GM19193 (cell line): ENCODE results near the gene SH2B2.

Experiments
- POLR2A ChIP-seq: IDR thresholded peaks from 4 replicates; pipeline ENCODE4 v1.6.1; 2011; ENCODE audit not compliant: insufficient read depth, insufficient read length; ENCODE audit errors: extremely low read depth

SH2B2 gene

DNA sequence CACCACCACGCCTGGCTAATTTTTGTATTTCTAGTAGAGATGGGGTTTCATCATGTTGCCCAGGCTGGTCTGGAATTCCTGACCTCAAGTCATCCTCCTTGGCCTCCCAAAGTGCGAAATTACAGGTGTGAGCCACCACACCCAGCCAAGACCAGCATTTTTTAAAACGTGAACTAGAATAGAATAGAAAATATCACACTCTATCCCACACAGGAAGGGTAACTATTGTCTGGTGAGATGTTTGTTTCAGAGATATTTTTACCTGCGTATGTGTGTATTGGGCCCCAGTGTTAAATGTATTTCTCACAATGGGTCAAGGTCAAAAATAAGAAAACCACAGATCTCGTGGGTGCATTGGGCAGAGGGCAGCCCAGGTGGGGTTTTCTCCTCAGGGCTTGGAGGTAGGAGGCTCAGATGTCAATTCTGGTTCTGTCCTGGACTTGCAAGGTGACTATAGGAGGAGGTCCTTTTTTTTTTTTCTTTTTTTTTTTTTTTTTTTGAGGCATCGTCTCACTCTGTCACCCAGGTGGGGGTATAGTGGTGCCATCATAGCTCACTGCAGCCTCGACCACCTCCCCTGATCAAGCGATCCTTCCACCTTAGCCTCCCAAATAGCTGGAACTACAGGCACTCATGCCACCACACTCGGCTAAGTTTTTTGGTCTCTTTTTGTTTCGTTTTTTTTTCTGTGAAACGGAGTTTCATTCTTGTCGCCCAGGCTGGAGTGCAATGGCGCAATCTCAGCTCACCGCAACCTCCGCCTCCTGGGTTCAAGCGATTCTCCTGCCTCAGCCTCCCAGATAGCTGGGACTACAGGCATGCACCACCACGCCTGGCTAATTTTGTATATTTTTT, 19.0 kb downstream of the SH2B2 start:
- TF ChIP-seq POLR2A, result no peak

DNA sequence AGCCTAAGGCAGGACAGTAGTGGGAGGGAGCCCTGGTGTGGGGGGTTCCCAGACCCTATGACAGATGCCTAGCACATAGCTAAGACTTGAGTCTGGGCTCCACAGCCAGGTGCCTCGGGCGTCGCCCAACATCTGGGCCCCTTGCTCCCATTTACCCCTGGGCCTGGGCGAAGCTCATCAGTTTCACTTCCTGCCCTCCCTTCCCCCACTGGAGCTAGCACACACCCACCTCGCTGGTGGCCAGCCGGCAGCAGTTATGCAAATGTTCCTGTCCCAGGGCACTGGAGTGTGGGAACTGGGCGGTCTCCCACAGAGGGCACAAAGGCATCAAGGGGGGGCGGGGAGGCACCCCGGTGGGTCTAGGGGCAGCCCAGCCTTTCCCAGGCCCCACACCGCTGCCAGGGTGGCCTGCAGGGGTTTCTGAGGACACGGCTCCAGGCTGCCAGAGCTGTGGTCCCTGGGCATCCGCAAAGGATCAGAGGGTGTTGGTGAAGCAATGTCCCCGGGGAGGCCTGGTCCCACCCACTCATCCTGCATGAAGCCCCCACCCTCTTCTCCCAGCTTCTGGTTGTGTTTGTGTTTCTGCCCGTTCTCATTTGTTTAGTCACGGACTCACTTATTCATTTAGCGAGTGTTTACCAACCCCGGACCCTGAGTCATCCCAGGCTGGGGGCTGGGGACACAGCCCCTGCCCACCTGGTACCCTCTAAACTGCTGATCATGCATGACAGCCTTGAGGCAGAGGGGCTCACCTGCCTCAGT, 20.4 kb downstream of the SH2B2 start:
- TF ChIP-seq POLR2A, result peak; percentile 58

DNA sequence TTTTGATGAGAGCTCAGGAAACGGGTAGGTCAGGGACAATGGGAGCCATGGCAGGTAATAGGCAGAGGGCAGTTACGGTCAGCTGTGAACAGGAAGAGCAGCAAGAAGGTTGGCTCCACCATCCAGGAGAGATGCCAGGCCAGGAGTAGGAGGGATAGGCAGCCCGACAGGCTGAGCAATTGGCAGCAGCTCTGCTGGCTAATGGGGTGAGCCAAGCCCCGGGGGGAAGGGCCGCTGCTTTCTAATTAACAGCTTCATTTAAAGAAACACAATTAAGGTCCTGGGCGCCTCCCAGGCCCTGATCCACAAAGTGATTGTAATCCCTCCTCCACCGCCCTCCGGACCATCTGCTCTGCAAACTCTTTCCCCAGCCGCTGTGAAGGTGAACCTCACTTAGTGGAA, 23.7 kb downstream of the SH2B2 start:
- no peak for TF ChIP-seq POLR2A

DNA sequence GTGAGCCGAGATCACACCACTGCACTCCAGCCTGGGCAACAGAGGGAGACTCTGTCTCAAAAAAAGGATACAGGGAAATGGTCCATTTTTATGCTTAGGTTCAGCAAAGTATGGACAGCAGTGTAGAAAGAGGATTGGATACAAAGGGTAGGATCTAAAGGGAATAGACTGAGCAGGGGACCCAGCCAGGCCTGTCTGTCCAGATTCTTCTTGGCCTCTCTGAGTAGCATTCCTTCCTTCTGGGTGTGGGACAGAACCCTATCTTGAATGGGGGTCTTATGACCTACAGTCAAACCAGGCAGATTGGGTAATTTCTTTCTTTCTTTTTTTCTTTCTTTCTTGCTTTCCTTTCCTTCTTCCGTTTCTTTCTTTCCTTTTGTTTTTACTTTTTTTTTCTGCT, 25.6 kb downstream of the SH2B2 start:
- no peak for TF ChIP-seq POLR2A

DNA sequence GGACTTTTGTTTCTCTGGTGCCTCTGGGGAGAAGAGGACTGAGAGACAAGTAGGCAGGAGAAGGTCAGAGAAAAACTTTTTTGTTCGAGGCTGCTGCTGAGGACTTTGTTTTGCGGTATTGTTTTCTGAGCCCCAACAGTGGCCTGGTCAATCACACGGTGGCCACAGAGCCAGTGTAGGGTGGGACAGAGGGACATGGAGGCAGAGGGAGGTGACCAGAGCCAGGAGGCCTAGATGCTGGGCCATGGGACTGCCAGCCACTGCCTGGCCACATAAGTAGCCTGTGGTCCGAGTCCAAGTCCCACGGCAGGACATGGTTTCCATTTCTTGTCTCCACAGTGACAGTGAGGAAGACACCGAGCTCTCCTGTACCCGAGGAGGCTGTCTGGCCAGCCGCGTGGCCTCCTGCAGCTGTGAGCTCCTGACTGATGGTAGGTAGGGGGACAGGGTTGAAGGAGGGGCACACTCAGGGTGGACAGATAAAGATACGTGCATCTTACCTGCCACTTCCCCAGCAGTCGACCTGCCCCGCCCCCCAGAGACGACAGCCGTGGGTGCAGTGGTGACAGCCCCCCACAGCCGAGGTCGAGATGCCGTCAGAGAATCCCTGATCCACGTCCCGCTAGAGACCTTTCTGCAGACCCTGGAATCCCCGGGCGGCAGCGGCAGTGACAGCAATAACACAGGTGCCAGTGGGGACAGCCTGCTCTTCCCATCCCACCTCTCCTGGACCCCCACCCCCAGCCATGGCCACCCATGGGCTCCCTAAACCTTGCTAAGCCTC, 27.5 kb downstream of the SH2B2 start:
- no peak for TF ChIP-seq POLR2A

DNA sequence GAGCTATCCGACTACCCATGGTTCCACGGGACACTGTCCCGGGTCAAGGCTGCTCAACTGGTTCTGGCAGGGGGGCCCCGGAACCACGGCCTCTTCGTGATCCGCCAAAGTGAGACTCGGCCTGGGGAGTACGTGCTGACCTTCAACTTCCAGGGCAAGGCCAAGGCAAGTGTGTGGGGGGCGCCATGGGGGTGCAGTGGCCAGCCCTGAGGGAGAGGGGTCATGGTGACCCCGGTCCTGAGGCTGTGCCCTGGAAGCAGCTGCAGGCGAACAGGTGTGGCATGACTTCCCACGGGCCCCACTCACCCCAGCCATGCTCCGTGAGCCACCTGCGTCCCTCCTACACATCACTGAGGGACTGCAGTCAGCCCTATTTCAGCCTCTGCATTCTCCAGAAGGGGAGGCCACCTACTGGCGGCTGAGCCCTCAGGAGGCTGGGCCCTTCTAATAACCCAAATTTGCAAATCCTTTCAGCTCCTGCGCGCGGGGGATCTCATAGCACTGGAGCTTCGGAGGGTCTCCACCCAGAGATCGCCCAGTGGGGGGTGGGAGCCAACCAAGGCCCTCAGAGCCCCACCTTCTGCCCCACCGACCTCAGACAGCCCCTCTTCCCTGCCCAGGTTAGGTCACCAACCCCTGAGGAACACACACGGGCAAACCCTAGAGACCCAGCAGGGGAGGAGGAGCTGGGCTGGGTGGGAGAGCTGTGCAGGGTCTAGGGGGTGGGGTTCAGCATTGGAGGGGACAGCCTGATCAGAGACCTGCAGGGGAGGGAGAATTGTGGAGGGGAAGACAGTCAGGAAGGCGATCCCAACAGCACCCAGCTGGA, 30.8 kb downstream of the SH2B2 start:
- no peak for TF ChIP-seq POLR2A

DNA sequence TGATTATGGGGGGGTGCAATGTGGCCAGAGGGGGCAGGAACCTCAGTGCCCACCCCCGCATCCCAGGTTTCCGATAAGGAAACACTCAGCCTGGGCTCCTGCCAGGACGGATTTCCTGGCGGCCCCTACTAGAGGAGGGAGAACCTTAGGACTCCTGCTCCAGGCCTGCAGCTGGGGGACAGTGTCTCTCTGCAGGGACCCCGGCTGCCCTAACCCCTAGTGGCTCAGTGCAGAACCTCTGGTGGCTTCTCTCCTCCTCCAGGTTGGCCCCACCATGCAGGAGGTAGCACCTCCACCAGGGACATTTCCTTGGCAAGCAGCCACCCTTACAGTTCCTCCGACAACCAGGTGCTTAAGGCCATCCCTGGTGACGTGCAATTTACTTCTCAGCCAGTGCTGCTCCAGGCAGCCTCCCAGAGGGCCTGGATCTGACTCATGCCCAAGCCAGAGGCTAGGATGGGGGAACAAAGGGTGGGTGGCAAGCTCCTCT, 31.9 kb downstream of the SH2B2 start:
- no peak for TF ChIP-seq POLR2A

DNA sequence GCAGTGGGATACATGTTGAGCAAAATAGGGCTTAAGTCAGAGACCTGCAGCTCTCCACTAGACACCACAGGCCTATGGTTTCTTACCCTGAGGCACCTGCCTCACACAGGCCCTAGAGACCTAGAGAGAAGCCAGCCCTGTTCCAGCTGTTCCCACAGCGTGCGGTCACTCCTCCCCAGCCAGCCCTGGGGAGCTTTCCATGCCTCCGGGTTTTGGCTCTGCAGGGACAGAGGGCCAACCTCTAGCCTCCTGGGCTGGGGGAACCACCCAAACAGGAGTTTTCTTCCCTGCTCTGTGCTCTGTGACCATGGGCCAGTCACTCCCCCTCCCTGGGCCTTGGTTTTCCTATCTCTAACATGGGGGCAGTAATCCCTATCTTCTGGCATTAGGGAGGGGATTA, 33.0 kb downstream of the SH2B2 start:
- no peak for TF ChIP-seq POLR2A

DNA sequence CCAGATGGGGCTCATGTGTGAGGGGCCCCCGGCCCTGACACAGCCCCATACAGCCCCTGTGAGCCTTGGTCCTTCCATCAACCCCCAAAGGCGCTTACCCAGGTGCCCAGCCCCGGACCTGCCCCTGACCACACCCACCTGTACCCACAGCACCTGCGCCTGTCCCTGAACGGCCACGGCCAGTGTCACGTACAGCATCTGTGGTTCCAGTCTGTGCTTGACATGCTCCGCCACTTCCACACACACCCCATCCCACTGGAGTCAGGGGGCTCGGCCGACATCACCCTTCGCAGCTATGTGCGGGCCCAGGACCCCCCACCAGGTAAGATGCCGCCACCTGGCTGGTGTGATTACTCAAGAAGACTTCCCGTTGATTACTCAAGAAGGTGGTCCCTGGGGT, 33.5 kb downstream of the SH2B2 start:
- TF ChIP-seq POLR2A, result no peak

DNA sequence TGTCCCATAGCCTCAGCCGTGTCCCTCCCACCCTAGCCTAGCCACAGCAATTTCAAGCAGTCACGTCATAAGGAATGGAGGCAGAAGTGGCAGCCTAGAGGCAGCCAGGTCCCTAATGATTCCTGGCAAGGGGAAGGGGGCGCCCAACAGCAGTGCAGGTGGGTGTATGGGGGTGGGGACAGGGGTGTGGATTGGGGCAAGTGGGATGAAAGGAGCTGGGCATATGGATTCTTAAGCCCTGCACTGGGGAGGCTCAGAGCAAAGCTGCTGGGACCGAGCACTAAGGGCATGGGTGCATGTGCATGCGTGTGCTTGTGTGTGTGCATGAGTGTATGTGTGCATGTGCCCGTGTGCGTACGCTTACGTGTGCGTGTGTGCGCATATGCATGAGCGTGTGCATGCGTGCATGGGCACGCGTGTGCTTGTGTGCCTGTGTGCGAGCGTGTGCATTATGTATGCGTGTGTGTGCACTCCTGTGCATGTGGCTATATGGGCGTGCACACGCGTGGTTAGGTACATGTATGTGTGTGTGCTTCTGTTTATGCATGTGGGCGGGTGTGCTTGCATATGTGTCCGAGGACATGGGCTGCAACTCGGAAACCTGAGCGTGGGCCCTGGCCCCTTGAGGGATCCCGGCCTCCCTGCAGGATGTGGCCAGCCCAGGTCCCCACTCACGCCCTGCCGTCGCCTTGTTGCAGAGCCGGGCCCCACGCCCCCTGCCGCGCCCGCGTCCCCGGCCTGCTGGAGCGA, 34.1 kb downstream of the SH2B2 start:
- TF ChIP-seq POLR2A, result no peak

DNA sequence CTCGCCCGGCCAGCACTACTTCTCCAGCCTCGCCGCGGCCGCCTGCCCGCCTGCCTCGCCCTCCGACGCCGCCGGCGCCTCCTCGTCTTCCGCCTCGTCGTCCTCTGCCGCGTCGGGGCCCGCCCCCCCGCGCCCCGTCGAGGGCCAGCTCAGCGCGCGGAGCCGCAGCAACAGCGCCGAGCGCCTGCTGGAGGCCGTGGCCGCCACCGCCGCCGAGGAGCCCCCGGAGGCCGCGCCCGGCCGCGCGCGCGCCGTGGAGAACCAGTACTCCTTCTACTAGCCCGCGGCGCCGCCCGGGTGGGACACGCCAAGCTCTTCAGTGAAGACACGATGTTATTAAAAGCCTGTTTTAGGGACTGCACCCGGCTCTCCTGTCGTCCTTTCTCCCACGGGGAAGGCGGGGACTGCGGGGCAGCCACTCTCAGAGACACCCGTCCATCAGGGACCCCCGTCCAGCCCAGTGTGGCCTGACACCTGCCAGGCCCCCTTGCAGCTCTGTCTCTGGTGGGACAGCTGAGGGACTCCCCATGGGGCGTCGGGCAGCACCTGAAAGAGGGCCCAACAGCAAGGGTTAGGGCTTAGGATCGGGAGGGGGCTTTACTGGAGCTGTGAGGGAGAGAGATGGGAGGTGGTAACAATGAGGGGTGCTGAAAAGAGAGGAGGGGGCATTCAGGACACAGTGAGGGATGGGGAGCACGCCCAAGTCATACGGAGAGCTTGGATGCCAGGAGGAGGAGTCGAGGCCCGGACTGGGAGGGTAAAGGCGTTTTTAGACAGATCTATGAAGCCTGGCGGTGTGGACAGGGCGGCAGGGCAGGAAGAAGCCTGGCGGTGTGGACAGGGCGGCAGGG, 34.9 kb downstream of the SH2B2 start:
- TF ChIP-seq POLR2A, result no peak

DNA sequence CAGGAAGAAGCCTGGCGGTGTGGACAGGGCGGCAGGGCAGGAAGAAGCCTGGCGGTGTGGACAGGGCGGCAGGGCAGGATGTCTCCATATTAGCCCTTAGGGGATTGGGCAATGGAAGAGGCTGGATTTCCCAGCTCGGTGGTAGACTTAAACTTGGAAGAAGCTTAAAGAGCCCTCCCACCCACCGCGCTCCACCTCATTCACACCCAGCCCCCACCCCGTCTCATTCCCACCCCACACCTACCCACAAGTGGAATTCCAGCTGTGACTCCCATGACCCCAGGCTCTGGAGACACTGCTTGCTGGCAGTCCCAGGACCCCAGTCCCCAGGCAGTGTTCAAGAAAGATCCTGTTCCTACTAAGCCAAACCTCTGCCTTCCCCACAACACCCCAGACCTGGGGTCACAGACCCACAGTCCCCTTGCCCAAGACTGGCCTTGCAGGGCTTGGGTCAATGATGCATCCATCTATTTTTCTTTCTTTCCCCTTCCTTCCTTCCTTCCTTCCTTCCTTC, 35.6 kb downstream of the SH2B2 start:
- TF ChIP-seq POLR2A, result no peak

DNA sequence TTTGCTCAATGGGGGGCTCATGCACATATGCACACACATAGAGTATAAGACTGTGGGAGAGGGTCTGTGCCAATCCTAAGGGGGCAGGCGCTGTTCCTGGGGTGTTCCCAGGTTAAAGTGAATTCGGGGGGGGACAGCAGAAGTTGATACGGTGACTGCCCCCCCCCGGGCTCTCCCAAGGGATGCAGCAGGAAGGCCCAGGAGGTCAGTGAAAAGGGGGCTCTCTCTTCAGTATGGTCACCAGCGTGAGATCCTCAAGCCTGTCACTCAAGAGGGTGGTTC, 37.2 kb downstream of the SH2B2 start:
- no peak for TF ChIP-seq POLR2A
